HG02938 (cell line): ENCODE results near the gene HDAC3.

ENCODE experiments used
- ATAC-seq: cut with Tn5 transposase; IDR thresholded peaks from one replicate; pipeline ENCODE4 v1.9.1; 2021; ENCODE audit warnings: mild to moderate bottlenecking, moderate library complexity; ENCODE audit not compliant: unreplicated experiment

Gene HDAC3

GRCh38 chr5:141605523-141606277, 30.9 kb downstream of the HDAC3 start:
- peak; percentile 96 for ATAC-seq

GRCh38 chr5:141603923-141604717, 32.5 kb downstream of the HDAC3 start:
- no peak for ATAC-seq

- ATAC-seq: no peak
Observed at GRCh38 chr5:141602606-141603005, 34.0 kb downstream of the HDAC3 start.

GRCh38 chr5:141598391-141599345, 38.0 kb downstream of the HDAC3 start:
- peak; percentile 64 for ATAC-seq

- no peak for ATAC-seq
Observed at GRCh38 chr5:141597814-141598213, 38.8 kb downstream of the HDAC3 start.

- no peak for ATAC-seq
Observed at GRCh38 chr5:141597394-141597793, 39.3 kb downstream of the HDAC3 start.

GRCh38 chr5:141596867-141597266, 39.8 kb downstream of the HDAC3 start:
- no peak for ATAC-seq

- no peak for ATAC-seq
Observed at GRCh38 chr5:141590127-141590526, 46.5 kb downstream of the HDAC3 start.

GRCh38 chr5:141586246-141586645, 50.4 kb downstream of the HDAC3 start:
- no peak for ATAC-seq

- no peak for ATAC-seq
Observed at GRCh38 chr5:141585594-141585993, 51.1 kb downstream of the HDAC3 start.

- ATAC-seq: no peak
Observed at GRCh38 chr5:141574122-141574510, 62.5 kb downstream of the HDAC3 start.

GRCh38 chr5:141573489-141574121, 63.0 kb downstream of the HDAC3 start:
- ATAC-seq: no peak
